ENCODE measurements around the gene ADARB1.

Gene ADARB1

DNA sequence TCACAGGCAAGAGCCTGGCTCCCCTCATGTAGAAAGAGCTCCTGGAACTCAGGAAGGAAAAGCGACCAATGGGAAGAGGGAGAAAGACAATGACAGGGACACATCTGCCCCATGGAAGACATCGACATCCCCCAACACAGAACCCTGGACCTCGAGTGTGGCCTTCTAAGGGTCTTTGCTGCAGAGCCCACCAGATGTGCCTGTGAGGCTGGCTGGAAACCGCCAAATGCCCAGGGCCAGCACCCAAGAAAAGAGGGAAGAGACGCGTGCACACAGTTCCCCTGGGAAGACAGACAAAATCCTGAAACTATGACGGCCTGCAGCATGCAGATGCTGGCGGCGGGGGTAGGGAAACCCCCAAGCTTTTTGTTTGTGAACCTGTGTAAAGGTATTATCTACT lies 36.4 kb upstream of the ADARB1 start:
- DNase-seq, result no peak

DNA sequence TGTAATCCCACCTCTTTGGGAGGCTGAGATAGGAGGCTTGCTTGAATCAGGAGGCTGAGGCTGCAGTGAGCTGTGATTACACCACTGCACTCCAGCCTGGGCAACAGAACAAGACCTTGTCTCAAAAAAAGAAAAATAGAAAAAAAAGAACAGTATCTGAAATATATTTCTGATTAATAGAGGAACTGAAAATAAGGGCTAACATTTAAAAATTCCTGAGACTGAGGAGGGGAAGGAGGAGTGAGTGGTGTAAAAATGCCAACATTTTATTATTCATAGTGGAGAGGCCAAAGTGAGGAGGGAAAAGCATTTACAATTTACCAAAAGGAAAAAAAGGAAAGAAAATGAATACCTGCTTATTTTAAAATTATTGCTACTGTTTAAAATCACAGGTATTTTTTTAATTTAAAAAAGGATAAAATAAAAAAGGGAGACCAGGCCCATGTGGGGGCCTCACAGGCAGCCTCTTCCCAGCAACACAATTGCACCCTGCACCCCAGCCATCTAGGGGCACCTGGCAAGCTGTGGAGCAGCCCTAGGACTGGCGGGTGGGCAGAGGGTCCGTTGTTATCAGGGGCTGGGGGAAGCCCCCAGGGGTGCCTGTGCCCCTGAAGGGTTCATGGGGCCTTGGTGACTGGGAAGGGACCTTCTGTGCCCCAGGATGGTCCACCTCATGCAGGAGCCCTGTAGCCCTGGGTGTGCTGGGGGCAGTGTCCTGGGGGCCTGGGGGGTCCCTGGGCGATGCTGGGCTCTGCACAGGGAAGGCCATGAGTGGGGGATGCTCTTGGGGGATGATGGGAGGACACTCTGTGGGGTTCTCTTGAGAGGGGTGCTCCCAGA lies 34.8 kb upstream of the ADARB1 start:
- DNase-seq, result no peak

DNA sequence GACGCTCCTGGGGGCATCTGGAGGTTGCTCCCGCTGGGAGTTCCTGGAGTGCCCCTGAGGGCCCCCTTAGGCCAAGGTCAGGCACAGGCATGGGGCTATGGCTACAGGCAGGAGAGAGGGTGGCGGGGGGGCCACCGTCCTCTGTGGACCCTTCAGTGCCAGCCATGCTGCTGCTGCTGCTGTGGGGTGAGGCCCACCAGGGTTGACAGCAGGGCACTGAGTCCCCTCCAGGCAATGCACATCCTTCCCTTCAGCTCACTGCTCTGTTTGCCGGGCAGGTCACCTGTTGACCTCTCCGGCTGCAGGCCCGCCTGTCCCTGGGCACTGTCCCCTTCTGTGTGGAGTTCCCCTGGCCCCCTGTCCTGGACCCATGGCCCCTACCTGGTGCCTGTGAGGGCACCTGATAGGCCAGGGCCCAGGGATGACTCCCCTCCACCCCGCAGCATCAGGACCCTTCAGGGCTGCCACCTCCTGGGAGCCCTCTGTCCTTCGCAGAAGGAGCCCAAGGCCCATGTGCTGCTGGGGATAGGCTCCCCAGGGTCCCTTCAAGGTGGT lies 34.1 kb upstream of the ADARB1 start:
- no peak for DNase-seq

- no peak for DNase-seq
Observed at GRCh38 chr21:45040739-45041138, 33.6 kb upstream of the ADARB1 start.

DNA sequence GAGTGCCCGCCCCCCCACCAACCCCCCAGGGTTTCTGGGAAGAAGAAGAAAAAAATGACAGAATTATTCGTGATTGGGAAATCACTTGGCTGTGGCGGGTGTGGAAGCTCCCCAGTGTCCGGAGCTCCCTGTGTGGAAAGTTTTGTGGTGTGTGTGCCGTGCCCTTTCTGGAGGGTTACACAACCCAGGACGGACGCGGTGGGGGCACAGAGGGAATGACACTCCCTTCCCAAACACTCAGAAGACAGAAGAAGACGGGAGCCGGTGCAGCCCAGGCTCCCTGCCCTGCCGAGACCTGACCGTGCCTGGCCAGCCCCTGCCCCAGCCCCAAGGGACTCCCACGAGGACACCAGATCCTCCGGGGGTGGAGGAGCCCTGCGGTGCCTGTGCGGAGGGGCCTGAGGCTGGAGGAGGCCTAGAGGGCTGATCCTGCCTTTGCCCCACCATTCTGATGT lies 33.0 kb upstream of the ADARB1 start:
- no peak for DNase-seq

GRCh38 chr21:45041984-45042663 lies 32.3 kb upstream of the ADARB1 start:
- DNase-seq, result no peak

DNA sequence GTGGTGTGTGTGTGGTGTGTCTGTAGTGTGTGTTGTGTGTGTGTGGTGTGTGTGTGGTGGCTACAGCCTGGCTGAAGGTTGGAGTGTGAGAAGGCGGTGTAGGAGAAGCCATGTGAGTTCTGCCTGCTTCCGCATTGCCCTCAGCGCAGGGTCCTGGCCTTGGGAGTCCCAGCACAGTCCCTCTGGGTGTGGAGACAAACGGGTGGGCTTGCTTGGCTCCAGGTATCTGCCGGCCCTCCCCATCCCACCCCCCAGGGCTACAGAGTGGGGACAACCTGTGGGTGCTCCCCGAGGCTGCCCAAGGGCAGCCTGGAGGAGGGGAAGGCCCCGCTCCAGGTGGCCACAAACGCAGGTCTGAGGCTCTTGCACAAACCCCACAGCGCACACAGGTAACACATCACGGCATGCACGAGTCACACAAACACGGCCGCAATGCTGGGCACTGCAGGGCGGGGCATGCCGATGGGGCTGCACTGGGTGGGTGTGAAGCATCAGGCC lies 31.7 kb upstream of the ADARB1 start:
- DNase-seq, result no peak

DNA sequence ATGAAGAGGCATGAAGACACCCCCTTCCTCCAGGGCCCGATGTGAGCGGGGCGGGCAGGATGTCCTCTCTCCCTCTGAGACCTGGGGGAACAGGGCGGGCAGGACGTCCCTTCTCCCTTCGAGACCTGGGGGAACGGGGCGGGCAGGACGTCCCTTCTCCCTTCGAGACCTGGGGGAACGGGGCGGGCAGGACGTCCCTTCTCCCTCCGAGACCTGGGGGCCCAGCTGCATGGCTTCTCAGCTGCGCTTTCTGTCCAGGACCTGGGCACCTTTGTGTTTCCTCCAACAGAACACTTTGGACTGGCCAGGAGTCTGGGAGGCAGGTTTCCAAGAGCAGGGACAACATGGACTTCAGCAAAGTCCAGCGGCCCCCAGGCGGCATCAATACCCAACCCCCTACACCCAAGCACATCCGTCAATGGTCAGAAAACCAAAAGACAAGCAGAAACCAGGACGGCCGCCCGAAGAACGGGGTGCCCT lies 30.8 kb upstream of the ADARB1 start:
- no peak for DNase-seq

GRCh38 chr21:45045481-45045880 lies 28.9 kb upstream of the ADARB1 start:
- DNase-seq, result no peak

DNA sequence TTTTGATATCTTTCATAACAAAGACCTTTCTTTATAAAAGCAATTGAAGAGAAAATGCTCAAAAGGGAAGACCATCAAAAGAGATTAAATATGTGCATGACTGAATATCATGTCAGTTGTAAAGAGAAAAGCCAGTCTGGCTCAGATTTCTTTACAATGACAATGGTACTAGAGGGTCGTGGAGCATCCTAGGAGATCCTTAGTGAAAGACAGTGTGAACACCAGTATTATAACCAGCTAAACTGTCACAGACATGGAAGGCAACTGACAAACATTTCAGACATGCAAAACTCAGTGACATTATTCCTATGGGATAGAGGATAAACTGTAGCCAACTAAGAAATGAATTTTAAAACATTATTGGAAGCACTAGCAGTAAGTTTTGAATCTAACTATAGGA lies 27.1 kb upstream of the ADARB1 start:
- DNase-seq, result no peak

GRCh38 chr21:45048026-45048698 lies 26.2 kb upstream of the ADARB1 start:
- no peak for DNase-seq

- DNase-seq, result no peak
Observed at GRCh38 chr21:45048968-45049367, 25.4 kb upstream of the ADARB1 start.

- no peak for DNase-seq
Observed at GRCh38 chr21:45049714-45050344, 24.6 kb upstream of the ADARB1 start.

DNA sequence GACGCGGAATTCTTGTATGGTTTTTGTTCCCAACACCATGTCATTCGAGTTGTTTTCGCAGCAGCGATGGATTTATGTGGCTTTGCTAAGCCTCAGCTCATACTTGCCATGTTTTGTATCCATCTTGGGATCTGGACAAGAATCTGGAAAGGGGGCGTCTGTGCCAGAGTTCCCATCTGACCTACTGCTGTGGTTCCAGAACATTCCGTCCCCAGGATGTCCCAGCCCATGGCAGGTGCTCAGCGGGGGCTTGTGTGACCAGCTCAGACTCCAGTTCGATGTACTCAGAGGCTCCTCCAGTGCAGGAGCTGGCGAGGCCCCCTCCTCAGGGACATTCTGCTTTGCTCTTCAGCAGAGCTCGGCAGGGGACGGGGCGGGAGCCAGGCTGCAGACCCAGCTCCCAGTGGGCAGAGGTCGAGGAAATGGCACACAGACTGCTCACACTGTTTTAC lies 24.0 kb upstream of the ADARB1 start:
- DNase-seq, result no peak

DNA sequence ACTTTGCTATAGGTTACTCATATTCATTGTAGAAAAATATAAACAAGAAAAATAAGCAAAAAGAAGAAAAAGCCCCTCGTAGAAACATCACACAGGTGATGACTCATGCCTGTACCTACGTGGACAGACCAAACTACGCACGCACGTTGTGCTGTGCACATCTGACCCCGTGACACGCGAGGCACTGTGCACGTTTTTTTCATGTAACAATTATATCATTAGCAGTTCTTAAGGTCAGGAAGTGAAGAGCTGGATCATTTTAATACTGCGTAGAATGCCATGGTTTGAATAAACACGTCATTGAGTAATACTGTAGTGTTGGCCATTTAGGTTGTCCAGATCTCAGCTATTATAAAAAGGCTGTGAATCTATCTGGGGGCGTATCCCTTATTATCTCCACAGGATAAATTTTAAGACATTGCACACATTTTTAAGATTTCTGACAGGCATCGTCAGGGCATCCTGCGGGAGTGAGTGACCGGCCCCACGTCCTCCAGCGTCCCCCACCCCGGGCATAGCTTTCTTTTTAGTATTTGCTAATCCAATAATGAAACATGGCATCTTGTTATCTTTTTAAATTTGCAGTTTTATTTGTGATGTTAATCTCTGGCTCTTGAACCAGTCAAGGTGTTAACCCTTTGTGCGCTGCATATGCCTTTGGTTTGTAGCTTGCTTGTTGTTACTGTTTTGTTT lies 23.4 kb upstream of the ADARB1 start:
- no peak for DNase-seq

DNA sequence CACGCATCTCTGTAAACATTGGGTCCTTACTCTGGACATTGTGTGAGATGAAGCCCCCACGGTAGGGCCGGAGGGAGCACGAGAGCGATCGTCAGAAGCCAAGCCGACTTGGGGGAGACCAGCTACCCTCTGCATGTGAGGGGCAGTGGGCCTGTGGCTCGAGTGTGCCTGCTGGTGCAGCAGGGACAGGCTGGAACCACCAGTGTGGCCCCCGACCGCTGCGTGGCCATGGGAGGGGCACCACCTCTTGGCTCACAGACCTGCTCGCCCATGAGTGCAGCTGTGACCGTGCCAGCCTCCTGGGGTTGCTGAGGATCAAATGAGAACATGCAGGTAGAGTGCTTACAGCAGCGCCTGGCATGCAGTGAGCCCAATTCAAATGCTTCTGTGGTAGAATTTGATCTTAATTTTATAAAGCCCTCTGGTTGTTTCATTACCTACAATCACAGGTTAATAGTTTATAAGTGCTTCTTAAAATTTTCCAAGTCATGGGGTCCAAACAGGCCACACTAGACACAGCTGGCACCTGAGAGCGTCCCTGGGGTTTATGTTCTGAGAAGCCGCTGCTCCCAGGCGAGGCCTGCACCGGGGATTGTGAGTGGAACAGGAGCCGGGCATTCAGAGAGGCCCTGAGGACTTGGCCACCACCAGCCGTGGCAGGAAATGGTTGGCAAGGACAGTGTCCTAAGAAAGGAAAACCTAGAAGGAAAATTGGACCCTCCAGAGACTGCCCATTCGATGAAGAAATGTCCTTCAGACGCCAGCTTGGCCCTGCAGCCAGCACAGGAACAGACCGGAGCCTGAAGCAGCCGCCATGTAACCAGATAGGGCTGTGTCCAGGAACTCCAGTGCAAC lies 22.6 kb upstream of the ADARB1 start:
- DNase-seq, result no peak

- DNase-seq, result no peak
Observed at GRCh38 chr21:45052960-45053359, 21.4 kb upstream of the ADARB1 start.

DNA sequence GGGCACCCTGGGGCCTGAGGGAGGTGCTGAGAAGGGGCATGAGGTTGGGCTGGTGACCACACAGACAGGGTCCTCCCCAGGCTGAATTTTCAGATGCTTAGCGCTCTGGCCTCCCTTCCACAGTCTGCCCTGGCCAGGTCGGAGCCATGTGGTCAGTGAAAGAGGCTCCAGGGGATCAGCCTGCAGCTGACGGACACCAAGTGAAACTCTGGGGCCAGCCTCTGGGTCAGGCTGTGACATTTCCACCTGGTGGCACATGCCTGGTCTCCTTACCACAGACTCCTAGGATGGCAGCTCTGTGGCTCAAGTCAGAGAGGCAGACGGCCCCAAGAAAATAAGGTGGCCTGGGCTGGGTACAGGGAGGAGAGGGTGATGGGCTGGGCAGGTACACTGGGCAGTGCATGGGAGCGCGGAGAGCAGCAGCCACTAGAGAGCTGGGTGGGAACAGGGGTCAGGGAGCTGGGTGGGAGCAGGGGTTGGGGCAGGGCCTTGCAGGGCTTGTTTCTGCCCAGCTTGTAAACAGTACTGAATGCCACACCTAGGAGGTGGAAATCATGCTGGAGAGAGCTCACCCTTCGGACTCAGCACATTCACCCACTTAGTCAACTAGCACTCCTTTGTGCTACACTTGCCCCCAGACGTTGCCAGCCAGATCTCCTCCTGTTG lies 20.7 kb upstream of the ADARB1 start:
- no peak for DNase-seq

All from anterior cingulate cortex (tissue), 58 donors.